NCI-H748 treated with DMSO at 0.1 percent for 48 hours (cell line): Measurements from ENCODE around the gene CD6.
"Not testable (repeated sequence)": the region's sequence is repeated elsewhere in the genome, so short reads cannot be mapped to it uniquely, and the experiment has no call there.

Source experiments
- DNase-seq: peaks from one replicate; lab custom pipeline; 2025; lab: John Stamatoyannopoulos, UW

CD6 gene

GRCh38 chr11:60951904-60952741, 19.4 kb upstream of the CD6 start, which contains the start of gene SLC15A3:
Gene SLC15A3 (minus strand): TSS chr11:60952176. CDS start chr11:60951551, 625 bp downstream.
- no peak for DNase-seq

GRCh38 chr11:60952742-60953170, 18.7 kb upstream of the CD6 start:
- DNase-seq: no peak

DNA sequence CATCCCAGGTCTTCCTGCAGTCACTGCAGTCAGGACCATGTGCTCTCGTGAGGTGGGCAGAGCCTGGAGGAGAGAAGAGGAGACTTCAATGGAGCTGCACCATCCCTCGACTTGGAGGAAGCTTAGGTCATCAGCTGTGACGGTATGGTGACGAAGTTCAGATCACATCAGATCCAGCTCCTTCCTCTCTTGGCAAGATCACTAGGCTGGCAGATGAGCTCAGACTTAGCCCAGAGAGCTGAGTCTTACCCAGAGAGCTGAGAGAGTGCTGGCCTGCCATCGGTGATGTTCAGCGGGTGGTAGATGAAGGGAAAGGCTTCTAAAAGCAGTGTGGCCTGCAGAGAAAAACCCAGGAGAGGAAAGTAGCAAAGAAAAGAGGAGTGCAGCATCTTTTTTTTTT, 17.7 kb upstream of the CD6 start:
- no peak for DNase-seq

DNA sequence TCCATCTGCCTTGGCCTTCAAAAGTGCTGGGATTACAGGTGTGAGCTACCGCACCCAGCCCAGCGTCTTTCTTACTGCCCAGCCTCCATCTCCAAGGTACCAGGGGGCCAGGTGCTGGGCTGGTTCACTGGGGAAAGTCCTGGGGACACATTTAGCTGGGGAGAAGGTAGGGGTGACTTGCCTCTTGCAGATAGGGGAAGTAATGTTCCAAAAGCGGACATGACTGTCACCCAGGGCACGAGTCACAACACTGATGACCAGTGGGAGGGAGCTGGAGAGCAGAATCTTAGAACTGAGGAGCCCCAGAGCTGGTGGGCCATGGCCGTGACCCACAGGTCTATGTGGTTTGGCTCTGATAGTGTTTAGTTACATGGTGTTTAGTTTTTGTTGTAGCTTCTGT, 17.1 kb upstream of the CD6 start:
- no peak for DNase-seq

DNA sequence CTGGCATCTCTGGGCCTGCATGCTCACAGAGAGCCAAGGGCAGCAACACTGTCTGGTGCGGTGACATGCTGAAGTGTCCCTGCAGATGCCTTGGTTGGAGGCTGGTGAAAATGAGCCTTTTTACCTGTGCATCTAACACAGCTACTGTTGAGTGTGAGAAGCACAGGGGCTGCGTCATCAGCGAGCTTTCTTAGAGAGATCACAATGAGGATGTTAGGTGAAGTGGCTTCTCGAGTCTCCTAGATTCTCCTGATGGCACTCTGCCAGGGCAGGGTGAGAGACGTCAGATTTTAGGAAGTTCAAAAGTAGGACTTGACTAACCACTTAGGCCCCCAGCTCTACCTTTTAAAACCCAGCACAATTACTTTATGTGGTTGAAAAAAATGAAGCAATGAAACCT, 15.9 kb upstream of the CD6 start:
- no peak for DNase-seq

GRCh38 chr11:60957188-60957587, 14.3 kb upstream of the CD6 start:
- DNase-seq: no peak

DNA sequence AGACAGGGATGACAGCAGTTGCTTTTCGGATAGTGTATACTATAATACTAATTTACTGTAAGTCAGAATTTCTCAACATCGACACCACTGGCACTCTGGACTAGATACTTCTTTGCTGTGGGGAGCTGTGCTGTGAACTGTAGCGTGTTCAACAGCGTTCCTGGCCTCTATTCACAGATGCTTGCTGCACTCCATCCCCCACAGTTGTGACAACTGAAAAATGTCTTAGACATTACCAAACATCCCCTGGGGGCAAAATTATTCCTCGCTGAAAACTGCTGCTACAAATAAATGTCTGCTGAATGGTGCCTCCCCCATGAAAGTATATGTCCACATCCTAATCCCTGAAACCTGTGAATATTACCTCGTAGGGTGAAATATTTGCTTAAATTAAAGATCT, 12.0 kb upstream of the CD6 start:
- DNase-seq: no peak

DNA sequence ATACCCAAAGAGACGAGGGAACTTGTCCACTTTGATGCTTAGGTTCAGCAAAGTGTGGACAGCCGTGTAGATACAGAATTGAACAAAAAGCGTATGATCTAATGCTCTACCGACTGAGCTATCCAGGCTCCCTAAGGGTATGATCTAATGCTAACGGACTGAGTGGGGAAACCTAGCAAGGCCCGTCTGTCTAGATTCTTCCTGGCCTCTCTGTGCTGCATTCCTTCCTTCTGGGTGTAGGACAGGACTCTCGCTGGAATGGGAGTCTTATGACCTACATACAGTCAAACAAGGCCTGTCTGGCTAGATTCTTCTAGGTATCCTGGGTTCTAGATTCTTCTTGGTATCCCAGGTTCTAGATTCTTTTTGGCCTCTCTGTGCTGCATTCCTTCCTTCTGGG, 11.1 kb upstream of the CD6 start:
- no peak for DNase-seq

DNA sequence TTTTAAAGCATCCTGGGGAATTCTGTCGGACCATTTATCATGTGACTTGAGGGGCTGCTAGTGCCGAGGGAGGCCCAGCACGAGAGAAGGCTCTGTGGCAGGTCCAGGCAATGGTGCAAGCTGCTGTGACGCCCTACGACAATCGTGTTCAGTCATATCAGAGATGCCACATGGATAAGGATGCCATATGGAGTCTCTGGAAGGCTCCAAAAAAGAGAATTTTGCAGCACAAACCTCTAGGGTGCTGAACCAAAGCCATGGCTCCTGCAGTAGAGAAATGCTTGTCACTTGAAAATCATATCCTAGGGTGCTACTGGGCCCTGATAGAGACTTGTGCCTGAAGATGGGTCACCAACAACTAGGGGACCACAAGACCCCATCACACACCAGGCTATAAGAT, 6.7 kb upstream of the CD6 start:
- DNase-seq: no peak

GRCh38 chr11:60966890-60967289, 4.6 kb upstream of the CD6 start:
- DNase-seq: no peak

GRCh38 chr11:60968223-60968622, 3.3 kb upstream of the CD6 start:
- DNase-seq: no peak

GRCh38 chr11:60970369-60970774, 1.1 kb upstream of the CD6 start:
- DNase-seq: no peak

DNA sequence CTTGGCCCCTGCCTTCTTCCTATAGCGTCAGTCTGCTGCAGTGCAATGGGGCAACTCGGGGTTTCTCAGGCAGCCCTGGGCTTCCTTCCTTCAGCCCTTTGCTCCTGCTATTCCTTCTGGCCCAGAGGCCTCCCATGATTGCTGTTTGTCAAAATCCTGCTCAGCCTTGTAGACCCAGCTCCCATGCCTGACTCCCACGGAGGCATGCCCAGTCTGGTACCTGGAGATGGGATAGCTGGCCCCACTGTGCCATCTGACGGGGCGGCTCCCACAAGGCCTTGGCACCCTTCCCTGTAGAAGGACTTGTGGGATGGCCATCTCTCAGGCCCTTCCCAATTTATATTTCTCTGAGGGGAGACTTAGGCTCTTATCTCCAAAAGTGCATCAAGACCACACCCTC, 590 bp upstream of the CD6 start:
- DNase-seq: no peak

- no peak for DNase-seq
Measured at GRCh38 chr11:60972182-60973030, 926 bp downstream of the CD6 start.

DNA sequence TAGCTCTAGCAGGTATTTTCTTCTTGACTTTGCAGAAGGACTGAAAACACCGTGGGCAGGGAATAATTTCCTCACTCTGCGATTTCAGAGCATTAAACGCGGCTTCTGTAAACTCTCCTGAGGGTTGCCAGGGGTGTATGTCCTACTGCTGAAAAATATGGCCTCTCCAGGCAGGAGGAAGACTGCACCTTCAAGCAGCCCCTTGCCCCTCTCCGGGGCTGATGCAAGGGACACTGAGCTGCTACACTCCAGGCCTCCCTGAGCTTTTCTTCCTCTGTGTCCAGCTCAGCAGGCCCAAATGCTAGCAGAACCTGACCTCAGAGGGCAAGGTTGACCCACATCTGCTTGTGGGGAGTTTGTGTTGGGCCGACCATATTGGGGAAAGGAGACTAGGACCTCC, 2.2 kb downstream of the CD6 start:
- DNase-seq: no peak

- DNase-seq: not testable (repeated sequence)
Measured at GRCh38 chr11:60974316-60974715, 2.8 kb downstream of the CD6 start.

- no peak for DNase-seq
Measured at GRCh38 chr11:60974726-60975125, 3.2 kb downstream of the CD6 start.

GRCh38 chr11:60977224-60977623, 5.7 kb downstream of the CD6 start:
- DNase-seq: no peak

GRCh38 chr11:60977836-60978235, 6.4 kb downstream of the CD6 start:
- DNase-seq: no peak

- DNase-seq: no peak
Measured at GRCh38 chr11:60978546-60979380, 7.3 kb downstream of the CD6 start.

DNA sequence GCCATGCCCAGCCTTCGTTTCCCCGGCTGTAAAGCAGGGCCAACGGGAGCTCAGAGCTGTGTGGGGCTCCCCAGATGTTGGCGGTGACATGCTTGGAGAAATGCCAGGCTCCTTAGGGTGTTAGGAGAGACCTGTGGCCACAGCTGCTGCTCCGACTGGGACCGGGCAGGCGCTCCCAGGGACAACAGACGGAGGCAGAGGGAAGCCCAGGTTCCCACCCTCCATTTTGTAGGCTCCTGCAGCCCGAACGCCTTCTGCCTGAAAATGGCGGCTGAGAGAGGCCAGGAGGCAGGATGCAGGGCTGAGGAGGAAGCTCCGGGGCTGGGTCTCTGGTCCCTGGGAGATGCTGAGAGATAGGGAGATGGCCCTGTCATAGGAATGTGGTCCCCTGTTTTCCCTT, 10.0 kb downstream of the CD6 start:
- no peak for DNase-seq

DNA sequence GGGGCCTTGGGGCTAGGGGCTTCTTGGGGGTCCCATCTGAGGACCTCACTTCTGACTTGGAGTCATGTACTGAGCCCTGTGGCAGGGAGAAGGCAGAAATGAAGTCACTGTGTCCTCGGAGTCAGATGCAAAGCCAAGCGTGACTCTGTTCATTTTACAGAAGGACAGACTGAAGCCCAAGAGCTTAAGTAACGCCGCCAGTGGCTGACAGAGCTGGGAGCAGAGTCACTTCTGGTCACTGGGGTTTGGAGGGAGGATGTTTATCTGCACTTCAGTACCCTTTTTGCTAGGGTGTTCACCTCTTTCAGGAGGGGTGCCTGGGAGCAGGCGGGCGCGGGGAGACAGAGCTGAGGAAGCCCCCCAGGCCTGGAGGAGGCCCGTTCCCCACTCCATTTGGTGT, 10.7 kb downstream of the CD6 start:
- DNase-seq: no peak
